ENCODE results near the gene ECI1. TPM values are rescaled to one million over a fixed set of nuclear protein-coding genes. Genes with fewer than 3 reads are reported as not detected.

Gene ECI1
- total RNA-seq, 2 donors from 2014 or later, result 75.8 to 94.7 TPM

DNA sequence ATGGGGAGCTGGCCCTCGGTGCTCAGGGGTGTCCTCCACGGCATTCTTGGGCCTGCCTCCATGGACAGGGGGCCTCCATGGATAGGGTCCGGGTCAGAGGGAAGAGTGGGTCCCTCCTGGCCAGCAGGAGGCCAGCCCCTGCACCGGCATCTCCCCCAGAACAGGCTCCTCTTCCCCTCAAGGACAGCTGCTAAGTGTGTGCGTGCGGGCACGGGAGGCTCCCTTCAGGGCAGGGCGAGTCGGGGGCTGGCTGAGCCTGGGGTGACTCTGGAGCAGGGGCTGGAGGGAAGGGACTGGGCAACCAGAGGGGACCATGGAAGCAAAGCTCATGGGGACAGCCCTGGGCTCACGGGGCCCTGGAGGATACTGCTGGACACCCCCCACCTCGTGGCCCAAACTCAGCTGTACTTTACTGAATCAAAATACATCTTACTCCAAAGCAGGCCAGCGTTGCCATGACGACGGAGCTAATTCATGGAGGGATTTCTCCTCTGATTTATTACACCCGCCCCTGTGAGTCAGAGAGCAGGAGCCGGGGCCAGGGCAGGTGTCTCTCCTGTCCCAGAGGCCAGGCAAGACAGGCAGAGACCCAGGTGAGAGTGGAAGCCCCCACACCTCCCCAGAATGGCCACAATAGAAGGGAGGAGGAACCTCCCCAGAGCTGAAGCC is 57.1 kb downstream of the ECI1 start:
- Mint-ChIP-seq H3K27me3 (ENCODE audit: insufficient read depth) (peaks cover 31% of the 10 kb centered on the region), H3K9me3 (no peaks in the 10 kb centered on the region), H3K27ac (no peak overlapping the region), H3K4me1 (no peaks in the 10 kb centered on the region), H3K36me3 (ENCODE audit: low read depth) (no peaks in the 10 kb centered on the region), H3K4me3 (no peak overlapping the region)
- Histone ChIP-seq H3K27me3 (ENCODE audit: control insufficient read depth, insufficient read depth, low read length, poor library complexity, severe bottlenecking) (peaks cover 35% of the 10 kb centered on the region), H3K27ac (ENCODE audit: low read depth, low read length) (no peak overlapping the region), H3K4me3 (ENCODE audit: low read length) (no peak overlapping the region), H3K4me1 (ENCODE audit: control insufficient read depth, insufficient read depth, low read length) (peaks cover 7% of the 10 kb centered on the region), H3K36me3 (ENCODE audit: control insufficient read depth, insufficient read depth, low read length) (no peaks in the 10 kb centered on the region), H3K9me3 (ENCODE audit: control insufficient read depth, low read length) (no peaks in the 10 kb centered on the region), H3K9ac (ENCODE audit: extremely low read depth, low read length, poor library complexity, severe bottlenecking) (no peak overlapping the region)
- DNase-seq, result no peak
- TF ChIP-seq, protein P1, sequence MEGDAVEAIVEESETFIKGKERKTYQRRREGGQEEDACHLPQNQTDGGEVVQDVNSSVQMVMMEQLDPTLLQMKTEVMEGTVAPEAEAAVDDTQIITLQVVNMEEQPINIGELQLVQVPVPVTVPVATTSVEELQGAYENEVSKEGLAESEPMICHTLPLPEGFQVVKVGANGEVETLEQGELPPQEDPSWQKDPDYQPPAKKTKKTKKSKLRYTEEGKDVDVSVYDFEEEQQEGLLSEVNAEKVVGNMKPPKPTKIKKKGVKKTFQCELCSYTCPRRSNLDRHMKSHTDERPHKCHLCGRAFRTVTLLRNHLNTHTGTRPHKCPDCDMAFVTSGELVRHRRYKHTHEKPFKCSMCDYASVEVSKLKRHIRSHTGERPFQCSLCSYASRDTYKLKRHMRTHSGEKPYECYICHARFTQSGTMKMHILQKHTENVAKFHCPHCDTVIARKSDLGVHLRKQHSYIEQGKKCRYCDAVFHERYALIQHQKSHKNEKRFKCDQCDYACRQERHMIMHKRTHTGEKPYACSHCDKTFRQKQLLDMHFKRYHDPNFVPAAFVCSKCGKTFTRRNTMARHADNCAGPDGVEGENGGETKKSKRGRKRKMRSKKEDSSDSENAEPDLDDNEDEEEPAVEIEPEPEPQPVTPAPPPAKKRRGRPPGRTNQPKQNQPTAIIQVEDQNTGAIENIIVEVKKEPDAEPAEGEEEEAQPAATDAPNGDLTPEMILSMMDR (conservative IDR thresholded peaks at IDR 0.05), result no peak
- 77 to 85% methylated on average over 5 to 16 of the region's 16 CpGs for WGBS, 2 experiments (ENCODE audit: insufficient coverage in 1 of 2, insufficient read length in 1 of 2)

DNA sequence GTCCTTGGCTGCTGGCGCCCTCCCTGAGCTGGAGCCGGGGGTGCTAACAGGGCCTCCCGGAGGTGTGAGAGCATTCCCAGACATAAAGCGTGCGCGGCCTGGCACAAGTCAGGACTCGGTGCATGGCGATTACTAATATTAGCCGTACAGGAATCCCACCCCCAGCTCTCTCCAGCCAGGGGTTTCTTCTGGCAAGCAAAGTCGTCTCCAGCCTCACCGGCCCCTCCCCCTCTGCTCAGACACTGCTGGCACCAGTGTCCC is 60.0 kb downstream of the ECI1 start:
- Mint-ChIP-seq H3K4me3 (no peak overlapping the region), H3K27me3 (ENCODE audit: insufficient read depth) (peaks cover 7% of the 10 kb centered on the region)

DNA sequence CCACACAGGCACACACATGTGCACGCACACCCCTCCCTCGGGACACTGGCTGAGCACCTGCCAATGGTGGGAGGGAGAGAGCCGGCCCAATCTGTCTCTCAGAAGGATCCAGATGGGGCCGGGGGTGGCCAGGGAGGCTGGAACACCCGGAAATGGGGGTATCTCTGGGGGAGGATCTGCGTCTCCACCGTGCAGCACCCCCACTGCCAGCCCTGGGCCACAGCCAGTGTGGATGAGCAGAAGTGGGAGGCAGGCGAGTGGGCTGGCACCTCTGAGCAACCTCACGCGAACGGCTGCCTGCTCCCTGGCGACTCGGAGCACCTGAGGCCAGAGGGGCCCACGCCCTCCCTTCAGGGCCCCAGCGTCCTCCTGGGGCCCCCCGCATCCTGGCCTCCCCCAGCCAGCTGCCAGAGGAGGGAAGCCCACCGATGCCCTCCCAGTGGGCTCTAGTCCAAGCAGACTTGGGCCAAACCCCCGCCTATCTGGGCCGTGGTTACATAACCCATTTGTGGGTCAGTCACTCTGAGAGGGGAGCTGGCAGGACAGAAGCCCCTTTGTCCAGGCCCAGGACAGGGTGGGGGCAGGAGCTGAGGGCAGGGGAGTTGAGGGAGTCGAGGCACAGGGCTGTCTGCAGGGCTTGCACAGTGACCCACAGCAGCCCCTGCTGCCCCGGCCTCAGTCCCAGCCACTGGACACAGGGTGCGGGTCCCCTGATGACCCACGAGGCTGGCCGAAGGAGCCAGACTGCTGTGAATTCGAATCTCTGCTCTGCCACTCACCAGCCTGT is 60.5 kb downstream of the ECI1 start:
- H3K9me3 Mint-ChIP-seq, result no peaks in the 10 kb centered on the region
- Histone ChIP-seq H3K9ac (ENCODE audit: extremely low read depth, low read length, poor library complexity, severe bottlenecking) (no peak overlapping the region), H3K36me3 (ENCODE audit: control insufficient read depth, insufficient read depth, low read length) (no peaks in the 10 kb centered on the region), H3K27ac (ENCODE audit: low read depth, low read length) (no peak overlapping the region), H3K27me3 (ENCODE audit: control insufficient read depth, insufficient read depth, low read length, poor library complexity, severe bottlenecking) (peaks cover 10% of the 10 kb centered on the region), H3K4me1 (ENCODE audit: control insufficient read depth, insufficient read depth, low read length) (peaks cover 6% of the 10 kb centered on the region), H3K4me3 (ENCODE audit: low read length) (no peak overlapping the region), H3K9me3 (ENCODE audit: control insufficient read depth, low read length) (no peaks in the 10 kb centered on the region)
- no peak overlapping the region for H3K4me3 Mint-ChIP-seq
- WGBS, 2 experiments (ENCODE audit: insufficient coverage in 1 of 2, insufficient read length in 1 of 2), result 91 to 95% methylated on average over 15 to 25 of the region's 25 CpGs
- H3K36me3 Mint-ChIP-seq (ENCODE audit: low read depth), result no peaks in the 10 kb centered on the region
- H3K27me3 Mint-ChIP-seq (ENCODE audit: insufficient read depth), result peaks cover 7% of the 10 kb centered on the region
- H3K4me1 Mint-ChIP-seq, result no peaks in the 10 kb centered on the region
- TF ChIP-seq, protein P1 (conservative IDR thresholded peaks at IDR 0.05), result no peak
- H3K27ac Mint-ChIP-seq, result no peak overlapping the region
- DNase-seq, result no peak

More for the DNA sequence above, 60.0 kb downstream of the ECI1 start:
- no peaks in the 10 kb centered on the region for H3K36me3 ChIP-seq (ENCODE audit: control insufficient read depth, insufficient read depth, low read length)
- no peaks in the 10 kb centered on the region for H3K36me3 Mint-ChIP-seq (ENCODE audit: low read depth)
- H3K27ac ChIP-seq (ENCODE audit: low read depth, low read length), result no peak overlapping the region
- H3K27me3 ChIP-seq (ENCODE audit: control insufficient read depth, insufficient read depth, low read length, poor library complexity, severe bottlenecking), result peaks cover 11% of the 10 kb centered on the region
- peaks cover 7% of the 10 kb centered on the region for H3K4me1 ChIP-seq (ENCODE audit: control insufficient read depth, insufficient read depth, low read length)
- H3K9me3 ChIP-seq (ENCODE audit: control insufficient read depth, low read length), result no peaks in the 10 kb centered on the region
- no peaks in the 10 kb centered on the region for H3K4me1 Mint-ChIP-seq
- no peak overlapping the region for H3K27ac Mint-ChIP-seq
- TF ChIP-seq, protein P1 (conservative IDR thresholded peaks at IDR 0.05), result no peak
- WGBS, 2 experiments (ENCODE audit: insufficient coverage in 1 of 2, insufficient read length in 1 of 2), result 92 to 95% methylated on average over 9 to 11 of the region's 11 CpGs
- H3K4me3 ChIP-seq (ENCODE audit: low read length), result no peak overlapping the region
- H3K9ac ChIP-seq (ENCODE audit: extremely low read depth, low read length, poor library complexity, severe bottlenecking), result no peak overlapping the region
- DNase-seq, result no peak
- H3K9me3 Mint-ChIP-seq, result no peaks in the 10 kb centered on the region

Measured in endodermal cell (in vitro differentiated cells).